ENCODE results near the gene AP3B1.

AP3B1 gene

GRCh38 chr5:78243091-78243490, 51.4 kb downstream of the AP3B1 start:
- H3K27ac ChIP-seq = no peak overlapping the region
- no peak for TF ChIP-seq ZFX (IDR thresholded peaks at IDR 0.05)
- TF ChIP-seq CTCF (conservative IDR thresholded peaks at IDR 0.05) = no peak

GRCh38 chr5:78242001-78242400, 52.5 kb downstream of the AP3B1 start:
- TF ChIP-seq CTCF (conservative IDR thresholded peaks at IDR 0.05) = no peak
- no peak for TF ChIP-seq ZFX (IDR thresholded peaks at IDR 0.05)
- no peak overlapping the region for H3K27ac ChIP-seq

- TF ChIP-seq ZFX (IDR thresholded peaks at IDR 0.05) (no peak), CTCF (conservative IDR thresholded peaks at IDR 0.05) (no peak)
- no peak overlapping the region for H3K27ac ChIP-seq
These were observed 56.6 kb downstream of the AP3B1 start for GRCh38 chr5:78237911-78238310.

- no peak overlapping the region for H3K27ac ChIP-seq
- no peak for TF ChIP-seq ZFX (IDR thresholded peaks at IDR 0.05)
- no peak for TF ChIP-seq CTCF (conservative IDR thresholded peaks at IDR 0.05)
These were observed 58.5 kb downstream of the AP3B1 start for GRCh38 chr5:78236046-78236445.

GRCh38 chr5:78235289-78235688, 59.2 kb downstream of the AP3B1 start:
- TF ChIP-seq ZFX (IDR thresholded peaks at IDR 0.05) (no peak), CTCF (conservative IDR thresholded peaks at IDR 0.05) (no peak)
- no peak overlapping the region for H3K27ac ChIP-seq

GRCh38 chr5:78234804-78235203, 59.7 kb downstream of the AP3B1 start:
- TF ChIP-seq ZFX (IDR thresholded peaks at IDR 0.05) = no peak
- TF ChIP-seq CTCF (conservative IDR thresholded peaks at IDR 0.05) = no peak
- no peak overlapping the region for H3K27ac ChIP-seq

GRCh38 chr5:78232163-78232562, 62.3 kb downstream of the AP3B1 start:
- H3K27ac ChIP-seq = no peak overlapping the region
- TF ChIP-seq CTCF (conservative IDR thresholded peaks at IDR 0.05) (no peak), ZFX (IDR thresholded peaks at IDR 0.05) (no peak)

Data from C4-2B (cell line).